ENCODE results near the gene RPL32. TPM values are rescaled to one million over a fixed set of nuclear protein-coding genes. Genes with fewer than 3 reads are reported as not detected.

RPL32 gene
- polyA plus RNA-seq, 3 donors: 932 to 1,052 (median 942) TPM

GRCh38 chr3:12868039-12869034 lies 27.0 kb upstream of the RPL32 start:
- intact Hi-C loops (cut with micrococcal nuclease): loop anchor here (2.0 kb wide), 2 partner anchors 22 to 24 kb away; no protein-coding TSS in a partner anchor
- H3K9me3 Mint-ChIP-seq: peaks cover 13 to 20% (median 19%) of the 10 kb centered on the region in 7 donors
- H2AFZ ChIP-seq (ENCODE audit: insufficient read depth, low read depth, low read length, poor library complexity, severe bottlenecking): peak overlapping the region; percentile 68

More at GRCh38 chr3:12868039-12869034, 27.0 kb upstream of the RPL32 start:
- no peak overlapping the region for H3K27ac ChIP-seq (ENCODE audit: low read depth in 1 of 2, low read length in 2 of 2)
- peak overlapping the region; percentile 21 for H3K9ac ChIP-seq (ENCODE audit: insufficient read depth, low read length, poor library complexity, severe bottlenecking)
- peaks cover 15 to 22% of the 10 kb centered on the region in 2 donors for H3K4me1 ChIP-seq (ENCODE audit: control insufficient read depth in 1 of 2, insufficient read depth in 2 of 2, low read length in 2 of 2)
- 3% methylated on average over 36 of the region's 45 CpGs for WGBS (ENCODE audit: insufficient coverage)
- peaks cover 21% of the 10 kb centered on the region for H3K4me1 Mint-ChIP-seq
- H3K4me3 ChIP-seq (replicated peaks in 1 of 3; ENCODE audit: low read depth in 2 of 3, low read length in 3 of 3): peak overlapping the region; percentile 20 to 68 (median 29)
- H3K4me2 ChIP-seq (replicated peaks; ENCODE audit: extremely low read depth, low read length, poor library complexity, severe bottlenecking): peak overlapping the region; percentile 71
- H3K27ac Mint-ChIP-seq: peak overlapping the region in 3 of 7 donors; percentile 30 to 77 (median 39)
- TF ChIP-seq CTCF (IDR thresholded peaks at IDR 0.05): peak; percentile 93
- DNase-seq: peak; percentile 80 to 85 (median 85)
- no peaks in the 10 kb centered on the region for H3K36me3 ChIP-seq (replicated peaks in 1 of 2; ENCODE audit: control insufficient read depth in 1 of 2, insufficient read depth in 2 of 2, low read length in 2 of 2)
- no peaks in the 10 kb centered on the region for H4K20me1 ChIP-seq (ENCODE audit: insufficient read depth, low read length)
- H3K4me3 Mint-ChIP-seq: peak overlapping the region; percentile 71 to 92
- H3K27me3 Mint-ChIP-seq (ENCODE audit: low read depth in 3 of 3): peaks cover 18 to 37% (median 31%) of the 10 kb centered on the region in 3 donors
- H3K27me3 ChIP-seq (ENCODE audit: control insufficient read depth in 2 of 2, insufficient read depth in 2 of 2, low read length in 2 of 2): peaks cover 5 to 19% of the 10 kb centered on the region in 2 donors
- peaks cover 8 to 16% of the 10 kb centered on the region in 2 donors for H3K9me3 ChIP-seq (replicated peaks in 1 of 2; ENCODE audit: control insufficient read depth in 1 of 2, insufficient read depth in 1 of 2, low read length in 2 of 2)
- H3K36me3 Mint-ChIP-seq: peaks cover 0 to 1% of the 10 kb centered on the region in 2 donors
- H3K79me2 ChIP-seq (ENCODE audit: insufficient read depth, low read length): no peaks in the 10 kb centered on the region
